ENCODE results near the gene EFCAB11. TPM values are rescaled to one million over a fixed set of nuclear protein-coding genes. Genes with fewer than 3 reads are reported as not detected.

Gene EFCAB11
- total RNA-seq, 5 donors from 2014 or later (not counting 1 experiment from before 2014, with no cell fraction given): 1.1 to 2.4 (median 1.5) TPM

DNA sequence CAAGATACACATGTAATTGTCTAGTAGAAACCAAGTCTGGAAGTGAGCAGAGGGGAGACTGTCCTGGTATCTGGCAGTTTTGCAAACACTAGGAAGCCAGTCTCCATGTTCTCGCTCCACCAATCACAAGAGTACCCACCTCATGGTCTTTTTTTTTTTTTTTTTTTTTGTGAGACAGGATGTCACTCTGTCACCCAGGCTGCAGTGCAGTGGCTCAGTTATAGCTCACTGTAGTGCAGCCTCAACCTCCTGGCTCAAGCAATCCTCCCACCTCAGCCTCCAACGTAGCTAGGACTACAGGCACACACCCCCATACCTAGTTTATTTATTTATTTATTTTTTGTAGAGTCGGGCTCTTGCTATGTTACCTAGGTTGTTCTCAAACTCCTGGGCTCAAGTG, 189.2 kb downstream of the EFCAB11 start:
- Histone ChIP-seq H3K4me1 (ENCODE audit: control insufficient read depth in 1 of 2, extremely low read depth in 1 of 2, insufficient read depth in 2 of 2, low read length in 2 of 2) (peaks cover 11 to 29% of the 10 kb centered on the region in 2 experiments), H3K27me3 (replicated peaks in 1 of 2; ENCODE audit: control insufficient read depth in 2 of 2, extremely low read depth in 1 of 2, insufficient read depth in 2 of 2, low read length in 1 of 2) (no peaks in the 10 kb centered on the region), H3K36me3 (ENCODE audit: control insufficient read depth in 2 of 2, extremely low read depth in 1 of 2, insufficient read depth in 1 of 2, low read length in 1 of 2) (no peaks in the 10 kb centered on the region), H3K9me3 (no peaks in the 10 kb centered on the region), H3K4me3 (ENCODE audit: control insufficient read depth in 1 of 2, extremely low read depth in 1 of 2, low read length in 1 of 2) (no peak overlapping the region), H3K27ac (ENCODE audit: low read length) (no peak overlapping the region)
- H3K4me1 Mint-ChIP-seq: peaks cover 28 to 48% (median 31%) of the 10 kb centered on the region in 3 donors
- H3K27me3 Mint-ChIP-seq: no peaks in the 10 kb centered on the region
- POLR2A ChIA-PET: interaction anchor here (0.6 to 0.7 kb wide), 4 partner anchors 45 to 621 kb away, joined by 4 to 11 read pairs (median 9); no protein-coding TSS in a partner anchor
- no peak overlapping the region for H3K27ac Mint-ChIP-seq
- H3K4me3 Mint-ChIP-seq: no peak overlapping the region
- peaks cover 0 to 4% (median 0%) of the 10 kb centered on the region in 3 donors for H3K9me3 Mint-ChIP-seq
- no peaks in the 10 kb centered on the region for H3K36me3 Mint-ChIP-seq
- WGBS (ENCODE audit: insufficient coverage): no CpG with 5 or more reads among the region's 3 CpGs
- ATAC-seq (replicated peaks in 1 of 4): no peak
- CTCF ChIA-PET: interaction anchor here (0.6 to 1.9 kb wide), 6 partner anchors 16 to 588 kb away, joined by 4 to 10 read pairs (median 6); no protein-coding TSS in a partner anchor
- DNase-seq: no peak

DNA sequence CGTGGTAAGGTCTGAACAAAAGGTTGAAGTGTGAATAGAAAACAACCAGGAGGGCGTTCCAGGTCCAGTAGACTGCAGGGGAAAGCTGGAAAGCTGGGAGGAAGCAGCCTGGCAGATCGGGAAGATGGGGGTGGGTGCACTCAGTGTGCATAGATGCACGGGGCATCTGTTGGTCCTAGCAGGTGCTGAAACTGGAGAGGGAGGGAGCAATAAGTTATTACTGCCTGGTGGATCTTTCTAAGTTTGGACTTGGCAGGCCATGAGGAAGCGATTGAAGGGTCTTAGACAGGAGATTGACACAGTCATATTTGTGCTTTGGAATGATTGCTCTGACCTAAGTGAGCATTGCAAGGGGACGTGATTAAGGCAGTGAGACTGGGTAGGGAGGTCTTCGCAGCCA, 194.4 kb downstream of the EFCAB11 start:
- Mint-ChIP-seq H3K9me3 (peaks cover 4 to 9% (median 6%) of the 10 kb centered on the region in 3 donors), H3K36me3 (no peaks in the 10 kb centered on the region), H3K27me3 (no peaks in the 10 kb centered on the region), H3K4me1 (peaks cover 11 to 31% (median 16%) of the 10 kb centered on the region in 3 donors), H3K4me3 (no peak overlapping the region), H3K27ac (no peak overlapping the region)
- no peaks in the 10 kb centered on the region for H3K36me3 ChIP-seq (ENCODE audit: control insufficient read depth in 2 of 2, extremely low read depth in 1 of 2, insufficient read depth in 1 of 2, low read length in 1 of 2)
- H3K4me1 ChIP-seq (ENCODE audit: control insufficient read depth in 1 of 2, extremely low read depth in 1 of 2, insufficient read depth in 2 of 2, low read length in 2 of 2): peaks cover 0 to 2% of the 10 kb centered on the region in 2 experiments
- no peak overlapping the region for H3K27ac ChIP-seq (ENCODE audit: low read length)
- no peaks in the 10 kb centered on the region for H3K27me3 ChIP-seq (replicated peaks in 1 of 2; ENCODE audit: control insufficient read depth in 2 of 2, extremely low read depth in 1 of 2, insufficient read depth in 2 of 2, low read length in 1 of 2)
- ChIA-PET POLR2A (interaction anchor here in 1 of 2 donors (0.6 to 0.7 kb wide), 2 partner anchors 56 to 446 kb away, joined by 3 to 7 read pairs; no protein-coding TSS in a partner anchor), CTCF (no interaction called here)
- DNase-seq: no peak
- ATAC-seq (replicated peaks in 1 of 4): no peak
- H3K9me3 ChIP-seq: no peaks in the 10 kb centered on the region
- 77% methylated on average over 7 of the region's 7 CpGs for WGBS (ENCODE audit: insufficient coverage)
- no peak overlapping the region for H3K4me3 ChIP-seq (ENCODE audit: control insufficient read depth in 1 of 2, extremely low read depth in 1 of 2, low read length in 1 of 2)

- Mint-ChIP-seq H3K9me3 (peaks cover 4 to 6% (median 6%) of the 10 kb centered on the region in 3 donors), H3K4me3 (no peak overlapping the region), H3K4me1 (peaks cover 6 to 12% (median 10%) of the 10 kb centered on the region in 3 donors), H3K27ac (no peak overlapping the region), H3K36me3 (no peaks in the 10 kb centered on the region), H3K27me3 (no peaks in the 10 kb centered on the region)
- WGBS (ENCODE audit: insufficient coverage): 60% methylated on average over 1 of the region's 5 CpGs
- no peak overlapping the region for H3K4me3 ChIP-seq (ENCODE audit: control insufficient read depth in 1 of 2, extremely low read depth in 1 of 2, low read length in 1 of 2)
- no peaks in the 10 kb centered on the region for H3K4me1 ChIP-seq (ENCODE audit: control insufficient read depth in 1 of 2, extremely low read depth in 1 of 2, insufficient read depth in 2 of 2, low read length in 2 of 2)
- no peak overlapping the region for H3K27ac ChIP-seq (ENCODE audit: low read length)
- H3K36me3 ChIP-seq (ENCODE audit: control insufficient read depth in 2 of 2, extremely low read depth in 1 of 2, insufficient read depth in 1 of 2, low read length in 1 of 2): no peaks in the 10 kb centered on the region
- ATAC-seq (replicated peaks in 1 of 4): no peak
- DNase-seq: no peak
- H3K9me3 ChIP-seq: no peaks in the 10 kb centered on the region
- CTCF ChIA-PET: no interaction called here
- no peaks in the 10 kb centered on the region for H3K27me3 ChIP-seq (replicated peaks in 1 of 2; ENCODE audit: control insufficient read depth in 2 of 2, extremely low read depth in 1 of 2, insufficient read depth in 2 of 2, low read length in 1 of 2)
- POLR2A ChIA-PET: no interaction called here
Measured at GRCh38 chr14:89757313-89757939, 197.1 kb downstream of the EFCAB11 start.

GRCh38 chr14:89755816-89756215, 198.7 kb downstream of the EFCAB11 start:
- H3K4me3 ChIP-seq (ENCODE audit: control insufficient read depth in 1 of 2, extremely low read depth in 1 of 2, low read length in 1 of 2): no peak overlapping the region
- DNase-seq (no peak), ATAC-seq (replicated peaks in 1 of 4) (no peak)
- H3K9me3 Mint-ChIP-seq: peaks cover 4 to 6% (median 5%) of the 10 kb centered on the region in 3 donors
- peaks cover 19 to 22% (median 21%) of the 10 kb centered on the region in 3 donors for H3K4me1 Mint-ChIP-seq
- no peaks in the 10 kb centered on the region for H3K36me3 ChIP-seq (ENCODE audit: control insufficient read depth in 2 of 2, extremely low read depth in 1 of 2, insufficient read depth in 1 of 2, low read length in 1 of 2)
- no peaks in the 10 kb centered on the region for H3K9me3 ChIP-seq
- H3K27ac Mint-ChIP-seq: no peak overlapping the region
- H3K27ac ChIP-seq (ENCODE audit: low read length): no peak overlapping the region
- CTCF ChIA-PET: no interaction called here
- 72% methylated on average over 4 of the region's 4 CpGs for WGBS (ENCODE audit: insufficient coverage)
- H3K4me3 Mint-ChIP-seq: no peak overlapping the region
- H3K27me3 Mint-ChIP-seq: no peaks in the 10 kb centered on the region
- POLR2A ChIA-PET: no interaction called here
- H3K27me3 ChIP-seq (replicated peaks in 1 of 2; ENCODE audit: control insufficient read depth in 2 of 2, extremely low read depth in 1 of 2, insufficient read depth in 2 of 2, low read length in 1 of 2): no peaks in the 10 kb centered on the region
- H3K4me1 ChIP-seq (ENCODE audit: control insufficient read depth in 1 of 2, extremely low read depth in 1 of 2, insufficient read depth in 2 of 2, low read length in 2 of 2): peaks cover 3 to 10% of the 10 kb centered on the region in 2 experiments
- no peaks in the 10 kb centered on the region for H3K36me3 Mint-ChIP-seq

DNA sequence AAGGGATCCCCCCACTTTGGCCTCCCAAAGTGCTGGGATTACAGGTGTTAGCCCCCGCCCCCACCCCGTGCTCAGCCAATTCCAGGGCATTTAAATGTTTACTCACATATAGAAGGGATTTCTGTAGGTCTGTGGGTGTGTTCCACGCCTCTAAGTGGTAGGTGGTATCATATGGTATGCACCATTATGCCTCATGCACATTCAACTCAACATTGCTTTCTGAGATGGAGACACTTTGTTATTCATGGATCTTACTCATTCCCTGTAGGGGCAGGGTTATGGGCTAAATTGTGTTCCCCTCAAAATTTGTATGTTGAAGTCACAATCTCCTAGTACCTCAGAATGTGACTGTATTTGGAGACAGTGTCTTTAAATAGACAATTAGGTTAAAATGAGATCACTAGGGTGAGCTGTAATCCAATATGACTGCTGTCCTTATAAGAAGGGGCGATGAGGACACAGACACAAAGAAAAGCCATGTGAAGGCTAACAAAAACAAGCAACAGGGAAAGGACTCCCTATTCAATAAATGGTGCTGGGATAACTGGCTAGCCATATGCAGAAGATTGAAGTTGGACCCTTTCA, 200.6 kb downstream of the EFCAB11 start:
- peaks cover 27 to 36% (median 29%) of the 10 kb centered on the region in 3 donors for H3K4me1 Mint-ChIP-seq
- no CpG with 5 or more reads among the region's 4 CpGs for WGBS (ENCODE audit: insufficient coverage)
- ChIA-PET POLR2A (no interaction called here), CTCF (interaction anchor here in 1 of 2 donors (0.5 to 0.8 kb wide), 2 partner anchors 9 to 269 kb away, joined by 4 read pairs; no protein-coding TSS in a partner anchor)
- H3K36me3 Mint-ChIP-seq: no peaks in the 10 kb centered on the region
- no peaks in the 10 kb centered on the region for H3K27me3 Mint-ChIP-seq
- Histone ChIP-seq H3K36me3 (ENCODE audit: control insufficient read depth in 2 of 2, extremely low read depth in 1 of 2, insufficient read depth in 1 of 2, low read length in 1 of 2) (no peaks in the 10 kb centered on the region), H3K4me3 (ENCODE audit: control insufficient read depth in 1 of 2, extremely low read depth in 1 of 2, low read length in 1 of 2) (no peak overlapping the region), H3K4me1 (ENCODE audit: control insufficient read depth in 1 of 2, extremely low read depth in 1 of 2, insufficient read depth in 2 of 2, low read length in 2 of 2) (peaks cover 4 to 15% of the 10 kb centered on the region in 2 experiments), H3K27ac (ENCODE audit: low read length) (no peak overlapping the region), H3K27me3 (replicated peaks in 1 of 2; ENCODE audit: control insufficient read depth in 2 of 2, extremely low read depth in 1 of 2, insufficient read depth in 2 of 2, low read length in 1 of 2) (no peaks in the 10 kb centered on the region), H3K9me3 (no peaks in the 10 kb centered on the region)
- no peak for ATAC-seq (replicated peaks in 1 of 4)
- H3K27ac Mint-ChIP-seq: no peak overlapping the region
- peaks cover 4 to 6% (median 5%) of the 10 kb centered on the region in 3 donors for H3K9me3 Mint-ChIP-seq
- no peak overlapping the region for H3K4me3 Mint-ChIP-seq
- no peak for DNase-seq

- peaks cover 21 to 31% (median 22%) of the 10 kb centered on the region in 3 donors for H3K4me1 Mint-ChIP-seq
- no CpG with 5 or more reads among the region's 5 CpGs for WGBS (ENCODE audit: insufficient coverage)
Measured at GRCh38 chr14:89750908-89751392, 203.6 kb downstream of the EFCAB11 start.

More at GRCh38 chr14:89750908-89751392, 203.6 kb downstream of the EFCAB11 start:
- no peaks in the 10 kb centered on the region for H3K9me3 ChIP-seq
- no peak overlapping the region for H3K4me3 ChIP-seq (ENCODE audit: control insufficient read depth in 1 of 2, extremely low read depth in 1 of 2, low read length in 1 of 2)
- H3K27me3 ChIP-seq (replicated peaks in 1 of 2; ENCODE audit: control insufficient read depth in 2 of 2, extremely low read depth in 1 of 2, insufficient read depth in 2 of 2, low read length in 1 of 2): no peaks in the 10 kb centered on the region
- Mint-ChIP-seq H3K4me3 (peak overlapping the region in 1 of 3 donors; percentile 24), H3K36me3 (no peaks in the 10 kb centered on the region), H3K9me3 (peaks cover 0 to 14% (median 4%) of the 10 kb centered on the region in 3 donors), H3K27me3 (no peaks in the 10 kb centered on the region), H3K27ac (peak overlapping the region in 1 of 2 donors; percentile 66)
- POLR2A ChIA-PET: no interaction called here
- H3K36me3 ChIP-seq (ENCODE audit: control insufficient read depth in 2 of 2, extremely low read depth in 1 of 2, insufficient read depth in 1 of 2, low read length in 1 of 2): no peaks in the 10 kb centered on the region
- CTCF ChIA-PET: interaction anchor here in 1 of 2 donors (0.6 kb wide), 1 partner anchor 219 kb away, joined by 4 read pairs; no protein-coding TSS in a partner anchor
- DNase-seq: no peak
- ATAC-seq (replicated peaks in 1 of 4): no peak
- peaks cover 4 to 15% of the 10 kb centered on the region in 2 experiments for H3K4me1 ChIP-seq (ENCODE audit: control insufficient read depth in 1 of 2, extremely low read depth in 1 of 2, insufficient read depth in 2 of 2, low read length in 2 of 2)
- no peak overlapping the region for H3K27ac ChIP-seq (ENCODE audit: low read length)

All from T-cell (primary cell).